WTC11 (cell line): ENCODE data around the gene EHBP1. TPM values are rescaled to one million over a fixed set of nuclear protein-coding genes. Genes with fewer than 3 reads are reported as not detected.

Experiments used
- ATAC-seq: fragments of 200-7000 bp; cut with Tn5 transposase; 2 replicates; pipeline ENCODE4 v1.10.0; 2021; ENCODE audit warnings: mild to moderate bottlenecking, moderate library complexity
- CTCF ChIA-PET: fragments of 300-600 bp; sonication (Branson Sonifier 250); formaldehyde crosslinking; loops from one replicate; lab custom pipeline; 2021; ENCODE audit warnings: antibody characterized with exemption; lab: Charles Lee
- POLR2A ChIA-PET: fragments of 350-600 bp; sonication (Branson Sonifier 250); formaldehyde crosslinking; loops from one replicate; lab custom pipeline; 2021; ENCODE audit warnings: antibody characterized with exemption; lab: Charles Lee
- DNase-seq: peaks from one replicate; pipeline ENCODE4 v3.0.0; 2021; ENCODE audit warnings: low spot score
- H3K27ac Mint-ChIP-seq: 2 replicates; pipeline ENCODE4 v1.8.0; 2021; ENCODE audit warnings: mixed read lengths
- H3K27me3 Mint-ChIP-seq: 2 replicates; pipeline ENCODE4 v1.8.0; 2021; ENCODE audit warnings: low read depth, mild to moderate bottlenecking, moderate library complexity, mixed read lengths
- H3K36me3 Mint-ChIP-seq: 2 replicates; pipeline ENCODE4 v1.8.0; 2021; ENCODE audit warnings: mixed read lengths
- H3K4me1 Mint-ChIP-seq: 2 replicates; pipeline ENCODE4 v1.8.0; 2022; ENCODE audit warnings: mixed read lengths
- H3K4me3 Mint-ChIP-seq: 2 replicates; pipeline ENCODE4 v1.8.0; 2021; ENCODE audit warnings: mild to moderate bottlenecking, moderate library complexity, mixed read lengths
- H3K9me3 Mint-ChIP-seq: 2 replicates; pipeline ENCODE4 v1.8.0; 2021; ENCODE audit warnings: mixed read lengths
- AFF4 ChIP-seq: sonication (generic); formaldehyde crosslinking; IDR thresholded peaks from 2 replicates; pipeline ENCODE4 v1.8.1; 2023; ENCODE audit warnings: mild to moderate bottlenecking, missing genetic modification reagents, borderline replicate concordance
- ARID4B ChIP-seq: sonication (generic); formaldehyde crosslinking; IDR thresholded peaks from 2 replicates; pipeline ENCODE4 v1.8.0; 2023; ENCODE audit warnings: missing genetic modification reagents, mild to moderate bottlenecking, borderline replicate concordance
- ERG ChIP-seq: fragments of 250-450 bp; sonication (Bioruptor Pico); IDR thresholded peaks from 2 replicates; pipeline ENCODE4 v1.8.0; 2021; ENCODE audit warnings: mild to moderate bottlenecking
- MXD4 ChIP-seq: fragments of 250-450 bp; sonication (Bioruptor Pico); IDR thresholded peaks from 2 replicates; pipeline ENCODE4 v1.8.0; 2021; ENCODE audit warnings: mild to moderate bottlenecking, moderate library complexity, borderline replicate concordance
- PREB ChIP-seq: sonication (generic); formaldehyde crosslinking; IDR thresholded peaks from 2 replicates; pipeline ENCODE4 v1.8.1; 2022; ENCODE audit warnings: mild to moderate bottlenecking, missing genetic modification reagents, moderate library complexity, borderline replicate concordance
- SMAD3 ChIP-seq: sonication (generic); formaldehyde crosslinking; IDR thresholded peaks from 2 replicates; pipeline ENCODE4 v1.8.0; 2022; ENCODE audit warnings: missing genetic modification reagents, mild to moderate bottlenecking, borderline replicate concordance
- SMAD4 ChIP-seq: sonication (generic); formaldehyde crosslinking; IDR thresholded peaks from 2 replicates; pipeline ENCODE4 v1.8.0; 2022; ENCODE audit warnings: mild to moderate bottlenecking, missing genetic modification reagents
- TP53 ChIP-seq: sonication (generic); formaldehyde crosslinking; IDR thresholded peaks from 2 replicates; pipeline ENCODE4 v1.8.1; 2023; ENCODE audit warnings: mild to moderate bottlenecking, missing genetic modification reagents
- total RNA-seq: library from RNA; stranded (reverse); gene quantifications from 3 replicates; pipeline ENCODE4 v1.2.3, GENCODE V29; 2021
- TF ChIP-seq, protein P1 (sequence below): sonication (generic); formaldehyde crosslinking; IDR thresholded peaks from 2 replicates; pipeline ENCODE4 v1.8.1; 2022; ENCODE audit warnings: missing genetic modification reagents, borderline replicate concordance
- TF ChIP-seq, protein P2 (sequence below): fragments of 250-450 bp; sonication (Bioruptor Pico); conservative IDR thresholded peaks from 2 replicates; pipeline ENCODE4 v1.9.0; 2021; ENCODE audit warnings: mild to moderate bottlenecking
- TF ChIP-seq, protein P3 (sequence below): fragments of 250-450 bp; sonication (Bioruptor Pico); IDR thresholded peaks from 2 replicates; pipeline ENCODE4 v1.9.0; 2021; ENCODE audit warnings: mild to moderate bottlenecking

The EHBP1 gene
- total RNA-seq, 1 experiment from 2014 or later, result 36.4 TPM

DNA sequence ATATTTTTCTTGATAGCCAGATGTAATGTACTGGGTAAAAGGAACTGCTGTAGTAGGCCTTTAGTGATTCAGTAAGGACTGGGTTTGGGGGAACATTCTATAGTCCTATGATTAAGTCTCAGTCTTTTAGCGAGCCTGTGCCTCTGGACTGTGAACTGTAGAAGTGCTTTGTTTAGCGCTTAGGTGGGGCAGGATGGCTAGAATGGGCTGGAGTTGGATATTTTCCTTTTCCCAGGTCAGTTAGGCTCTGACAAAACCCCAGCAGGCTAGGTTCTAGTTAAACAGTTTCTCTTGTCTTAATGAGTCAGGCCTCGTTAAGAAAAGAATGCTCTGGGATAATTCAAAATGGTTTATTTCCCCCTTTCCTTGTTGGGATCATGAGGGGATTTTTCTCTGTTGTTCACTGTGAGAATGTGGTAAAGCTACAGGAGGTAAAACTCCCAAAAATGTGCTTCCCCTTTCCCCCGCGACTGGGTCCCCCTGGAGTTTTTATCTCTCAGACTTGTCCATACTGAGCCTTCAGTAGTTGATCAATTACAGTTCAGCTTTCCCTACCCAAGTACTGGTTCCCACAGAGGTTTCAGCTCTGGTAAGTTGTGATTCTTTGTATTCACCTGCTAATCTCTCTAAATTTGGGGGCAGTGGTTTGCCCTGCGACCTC lies 31.5 kb downstream of the EHBP1 start:
- ChIA-PET CTCF (no interaction called here), POLR2A (no interaction called here)
- H3K9me3 Mint-ChIP-seq, result peaks cover 5% of the 10 kb centered on the region
- ATAC-seq (peak; percentile 79), DNase-seq (no peak)
- H3K27me3 Mint-ChIP-seq, result no peaks in the 10 kb centered on the region
- H3K36me3 Mint-ChIP-seq, result peaks cover 7% of the 10 kb centered on the region
- H3K27ac Mint-ChIP-seq, result peak overlapping the region; percentile 92
- peaks cover 55% of the 10 kb centered on the region for H3K4me1 Mint-ChIP-seq
- TF ChIP-seq AFF4 (CRISPR knock-in tag), result no peak
- TF ChIP-seq, protein P1, sequence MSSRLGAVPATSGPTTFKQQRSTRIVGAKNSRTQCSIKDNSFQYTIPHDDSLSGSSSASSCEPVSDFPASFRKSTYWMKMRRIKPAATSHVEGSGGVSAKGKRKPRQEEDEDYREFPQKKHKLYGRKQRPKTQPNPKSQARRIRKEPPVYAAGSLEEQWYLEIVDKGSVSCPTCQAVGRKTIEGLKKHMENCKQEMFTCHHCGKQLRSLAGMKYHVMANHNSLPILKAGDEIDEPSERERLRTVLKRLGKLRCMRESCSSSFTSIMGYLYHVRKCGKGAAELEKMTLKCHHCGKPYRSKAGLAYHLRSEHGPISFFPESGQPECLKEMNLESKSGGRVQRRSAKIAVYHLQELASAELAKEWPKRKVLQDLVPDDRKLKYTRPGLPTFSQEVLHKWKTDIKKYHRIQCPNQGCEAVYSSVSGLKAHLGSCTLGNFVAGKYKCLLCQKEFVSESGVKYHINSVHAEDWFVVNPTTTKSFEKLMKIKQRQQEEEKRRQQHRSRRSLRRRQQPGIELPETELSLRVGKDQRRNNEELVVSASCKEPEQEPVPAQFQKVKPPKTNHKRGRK, result no peak
- TF ChIP-seq, protein P2, sequence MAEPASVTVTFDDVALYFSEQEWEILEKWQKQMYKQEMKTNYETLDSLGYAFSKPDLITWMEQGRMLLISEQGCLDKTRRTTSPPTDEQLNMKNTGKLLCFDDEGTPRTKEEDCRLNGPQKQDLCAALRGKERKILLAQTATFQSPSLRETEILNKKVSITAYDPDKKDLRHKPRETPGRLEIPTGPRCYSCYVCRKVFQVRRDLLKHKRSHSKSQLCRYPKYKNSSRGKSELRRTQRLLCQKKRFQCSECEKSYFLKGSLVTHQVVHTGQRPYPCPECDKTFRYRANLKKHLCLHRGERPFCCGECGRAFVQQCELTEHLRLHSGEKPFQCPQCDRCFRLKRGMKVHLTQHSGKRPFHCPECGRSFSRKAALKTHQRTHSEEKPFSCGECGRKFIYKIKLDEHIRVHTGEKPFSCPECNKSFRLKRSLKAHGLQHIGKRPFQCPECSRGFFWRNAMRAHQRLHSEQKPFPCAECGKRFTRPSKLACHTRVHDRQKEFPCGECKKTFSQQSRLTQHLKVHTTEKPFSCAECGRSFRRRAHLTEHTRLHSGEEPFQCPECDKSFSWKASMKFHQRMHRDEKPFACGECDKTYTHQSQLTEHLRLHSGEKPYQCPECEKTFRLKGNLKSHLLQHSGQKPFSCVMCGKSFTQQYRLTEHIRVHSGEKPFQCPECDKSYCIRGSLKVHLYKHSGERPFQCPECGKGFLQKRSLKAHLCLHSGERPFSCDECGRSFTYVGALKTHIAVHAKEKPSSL (CRISPR knock-in tag), result no peak
- no peak for TF ChIP-seq ARID4B (CRISPR knock-in tag)
- TF ChIP-seq TP53 (CRISPR knock-in tag), result no peak
- no peak for TF ChIP-seq SMAD4 (CRISPR knock-in tag)
- no peak for TF ChIP-seq MXD4 (CRISPR knock-in tag)
- no peak for TF ChIP-seq ERG (CRISPR knock-in tag)
- TF ChIP-seq, protein P3, sequence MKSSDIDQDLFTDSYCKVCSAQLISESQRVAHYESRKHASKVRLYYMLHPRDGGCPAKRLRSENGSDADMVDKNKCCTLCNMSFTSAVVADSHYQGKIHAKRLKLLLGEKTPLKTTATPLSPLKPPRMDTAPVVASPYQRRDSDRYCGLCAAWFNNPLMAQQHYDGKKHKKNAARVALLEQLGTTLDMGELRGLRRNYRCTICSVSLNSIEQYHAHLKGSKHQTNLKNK (CRISPR knock-in tag), result no peak
- TF ChIP-seq PREB, result no peak
- no peak for TF ChIP-seq SMAD3 (CRISPR knock-in tag)
- TF ChIP-seq, all 79 proteins: peak for 0
- no peak overlapping the region for H3K4me3 Mint-ChIP-seq
